ENCODE results near the gene PLEKHM1.
"Not testable (repeated sequence)": the region's sequence is repeated elsewhere in the genome, so short reads cannot be mapped to it uniquely, and the experiment has no call there.

PLEKHM1 gene

DNA sequence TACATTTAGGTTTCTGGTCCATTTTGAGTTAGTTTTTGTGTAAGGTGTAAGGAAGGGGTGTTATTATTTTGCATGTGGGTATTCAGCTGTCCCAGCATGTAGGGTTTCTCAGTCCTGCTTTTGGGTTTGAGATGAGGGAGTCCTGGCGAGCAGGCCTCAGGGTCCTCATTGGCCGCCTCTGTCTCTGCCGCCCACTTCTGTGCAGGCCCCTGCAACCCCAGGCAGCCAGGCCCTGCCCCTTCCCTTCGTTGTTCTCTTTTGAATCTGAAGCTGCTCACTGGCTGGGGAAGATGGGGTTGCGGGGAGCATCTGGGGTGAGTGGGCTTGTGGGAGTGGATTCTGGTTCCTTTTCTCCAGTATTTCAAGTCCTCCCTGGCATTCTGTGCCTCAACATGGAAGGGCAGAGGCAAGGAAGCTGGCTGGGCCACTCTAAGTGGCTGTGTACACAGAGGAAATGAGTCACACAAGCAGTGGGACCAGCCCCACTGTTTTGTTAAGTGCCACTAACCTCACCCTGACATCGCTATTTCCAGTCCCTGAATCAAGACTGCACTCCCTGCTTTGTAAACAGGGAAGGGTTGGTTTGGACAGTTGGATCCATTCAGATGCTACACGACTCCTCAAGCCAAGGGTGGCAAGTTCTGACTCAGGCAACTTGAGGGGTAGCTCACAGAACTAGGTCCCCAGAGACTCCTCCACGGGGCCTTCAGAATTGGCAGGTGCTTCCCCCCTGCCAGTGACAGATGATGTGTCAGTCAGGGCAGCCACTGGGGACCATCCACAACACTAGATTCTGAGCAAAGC, 28.8 kb downstream of the PLEKHM1 start:
- H3K27ac ChIP-seq = not testable (repeated sequence)

DNA sequence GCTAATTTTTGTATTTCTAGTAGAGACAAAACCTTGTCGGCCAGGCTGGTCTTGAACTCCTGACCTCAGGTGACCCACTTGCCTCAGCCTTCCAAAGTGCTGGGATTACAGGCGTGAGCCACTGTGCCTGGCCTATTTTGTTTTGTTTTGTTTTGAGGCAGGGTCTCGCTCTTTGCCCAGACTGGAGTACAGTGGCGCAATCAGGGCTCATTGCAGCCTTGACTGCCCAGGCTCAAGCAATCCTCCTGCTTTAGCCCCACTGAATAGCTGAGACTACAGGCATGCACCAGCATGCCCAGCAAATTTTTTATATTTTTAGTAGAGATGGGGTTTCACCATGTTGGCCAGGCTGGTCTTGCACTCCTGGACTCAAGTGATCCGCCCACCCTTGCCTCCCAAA, 30.1 kb downstream of the PLEKHM1 start:
- H3K27ac ChIP-seq = not testable (repeated sequence)

DNA sequence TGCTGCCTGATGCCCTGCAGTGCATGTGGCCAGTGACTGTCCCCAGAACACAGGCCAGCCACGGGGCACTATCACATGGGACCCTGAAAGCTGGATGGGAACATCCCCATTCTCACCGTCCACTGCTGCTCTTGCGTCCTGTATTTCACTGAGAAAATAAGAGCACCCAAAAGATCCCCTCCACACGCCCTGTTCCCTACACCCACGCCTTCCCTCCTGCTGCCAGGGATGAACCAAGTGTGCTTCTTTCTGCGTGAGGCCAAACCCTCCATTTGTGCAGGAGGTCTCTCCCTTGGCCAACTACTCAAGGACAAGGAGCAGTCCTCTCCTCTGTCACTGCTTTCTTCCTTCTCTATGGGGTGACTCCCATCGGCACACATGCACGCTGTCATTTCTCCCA, 36.2 kb downstream of the PLEKHM1 start:
- H3K27ac ChIP-seq = not testable (repeated sequence)

DNA sequence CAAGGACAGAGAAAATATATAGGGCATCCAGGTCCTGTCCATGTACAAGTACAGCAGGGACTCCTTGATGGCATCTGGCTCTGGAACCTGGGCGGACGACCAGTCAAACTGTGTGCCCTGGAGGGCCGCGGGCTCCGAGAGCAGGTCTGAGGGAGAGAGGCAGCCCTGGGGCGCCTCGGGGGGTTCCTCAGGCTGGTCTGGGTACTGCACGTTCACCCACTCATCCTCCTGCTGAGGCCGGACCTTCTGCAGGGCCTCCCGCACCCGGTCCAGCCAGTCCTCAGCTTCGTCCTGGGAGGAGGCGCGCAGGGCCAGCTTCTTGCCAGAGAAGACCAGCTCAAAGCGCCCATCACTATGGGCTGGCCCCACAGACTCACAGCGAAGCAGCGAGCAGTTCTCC, 36.8 kb downstream of the PLEKHM1 start:
- H3K27ac ChIP-seq = not testable (repeated sequence)

DNA sequence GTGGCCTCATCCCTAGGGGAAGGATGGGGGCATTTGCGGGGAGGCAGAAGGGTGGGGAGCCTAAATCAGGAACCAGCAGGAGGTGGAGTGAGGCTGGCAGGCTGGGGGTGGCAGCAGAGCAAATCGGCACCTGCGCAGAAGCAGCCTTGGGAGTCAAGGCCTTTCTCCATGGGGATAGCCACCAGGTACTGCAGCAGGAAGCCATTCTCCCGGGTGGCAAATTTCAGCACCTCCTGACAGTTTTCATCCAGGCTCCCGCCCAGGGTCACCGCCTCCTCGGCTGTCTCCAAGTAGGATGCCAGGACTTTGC, 37.3 kb downstream of the PLEKHM1 start:
- not testable (repeated sequence) for H3K27ac ChIP-seq

DNA sequence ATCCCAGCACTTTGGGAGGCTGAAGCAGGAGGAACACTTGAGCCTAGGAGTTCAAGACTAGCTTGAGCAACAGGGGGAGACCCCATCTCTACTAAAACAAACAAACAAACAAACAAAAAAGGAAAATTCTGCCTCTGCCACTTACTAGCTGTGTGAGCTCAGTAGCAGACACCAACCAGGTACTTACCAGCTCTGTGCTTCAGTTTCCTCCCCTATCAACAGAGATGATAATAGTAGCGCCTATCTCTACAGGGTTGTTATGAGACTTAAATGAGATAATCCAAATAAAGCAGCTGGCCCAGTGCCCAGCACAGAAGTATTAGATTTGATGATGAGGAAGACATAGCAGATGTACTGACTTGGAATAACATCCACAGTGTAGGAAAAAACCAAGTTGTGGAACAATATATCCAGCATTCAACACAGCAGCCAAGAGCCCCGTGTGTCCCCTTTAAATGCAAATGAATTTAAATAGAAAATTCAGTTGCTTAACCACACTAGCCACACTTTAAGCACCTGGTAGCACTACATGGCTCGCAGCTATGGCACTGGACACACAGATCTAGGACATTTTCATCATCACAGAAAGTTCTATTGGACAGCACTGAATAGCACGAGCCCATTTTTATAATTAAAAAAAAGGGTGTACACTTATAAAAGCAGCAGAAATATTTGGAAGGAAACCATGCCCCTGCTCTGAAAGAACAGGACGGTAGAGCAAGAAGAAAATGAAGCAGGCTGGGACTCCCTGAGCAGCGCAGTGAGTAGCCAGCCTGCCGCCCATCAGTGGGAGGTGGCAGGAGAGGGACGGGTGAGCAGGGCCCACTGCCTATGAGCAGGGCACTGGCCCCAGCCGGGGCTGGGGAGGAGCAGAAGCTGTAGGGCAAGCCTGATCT, 37.9 kb downstream of the PLEKHM1 start:
- H3K27ac ChIP-seq = not testable (repeated sequence)

DNA sequence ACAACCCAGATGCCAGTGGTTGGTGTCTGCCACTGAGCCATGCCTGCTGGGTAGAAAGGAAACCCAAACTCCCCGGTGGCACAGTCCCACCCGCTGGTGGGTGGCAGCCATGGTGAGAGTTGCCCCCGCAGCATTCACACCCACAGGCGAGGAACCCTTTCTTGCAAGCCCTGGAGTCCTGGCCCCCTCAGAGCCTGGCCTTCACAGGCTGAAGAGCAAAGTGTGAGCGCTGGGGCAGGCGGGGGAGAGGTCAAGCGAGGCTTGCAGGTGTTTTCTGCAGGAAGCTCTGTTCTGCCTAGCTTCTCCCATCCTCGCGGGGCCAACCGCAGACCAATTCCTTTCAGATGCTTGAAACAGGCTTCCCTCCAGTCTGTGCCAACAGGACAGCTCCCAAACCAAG, 38.9 kb downstream of the PLEKHM1 start:
- H3K27ac ChIP-seq = not testable (repeated sequence)

DNA sequence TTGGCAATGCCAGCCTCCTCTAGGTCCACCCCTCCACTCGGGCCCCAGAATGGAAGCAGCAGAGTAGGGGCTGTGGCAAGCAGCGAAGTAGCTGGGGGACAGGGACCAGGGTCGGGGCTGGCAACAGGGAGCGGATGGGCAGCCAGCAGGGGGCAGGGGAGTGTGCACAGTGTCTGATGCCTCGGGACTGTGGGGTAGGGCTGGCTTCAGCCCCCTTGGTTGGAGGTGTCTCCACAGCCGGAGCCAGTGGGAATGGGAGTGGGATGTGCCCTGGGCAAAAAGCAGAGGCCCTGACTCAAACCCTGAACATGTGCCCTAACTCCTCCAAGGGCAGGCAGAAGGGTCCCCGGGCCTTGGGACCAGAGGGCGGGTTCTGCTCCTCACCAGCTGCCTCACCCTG, 39.4 kb downstream of the PLEKHM1 start:
- H3K27ac ChIP-seq = no peak overlapping the region
- TF ChIP-seq, protein P1, sequence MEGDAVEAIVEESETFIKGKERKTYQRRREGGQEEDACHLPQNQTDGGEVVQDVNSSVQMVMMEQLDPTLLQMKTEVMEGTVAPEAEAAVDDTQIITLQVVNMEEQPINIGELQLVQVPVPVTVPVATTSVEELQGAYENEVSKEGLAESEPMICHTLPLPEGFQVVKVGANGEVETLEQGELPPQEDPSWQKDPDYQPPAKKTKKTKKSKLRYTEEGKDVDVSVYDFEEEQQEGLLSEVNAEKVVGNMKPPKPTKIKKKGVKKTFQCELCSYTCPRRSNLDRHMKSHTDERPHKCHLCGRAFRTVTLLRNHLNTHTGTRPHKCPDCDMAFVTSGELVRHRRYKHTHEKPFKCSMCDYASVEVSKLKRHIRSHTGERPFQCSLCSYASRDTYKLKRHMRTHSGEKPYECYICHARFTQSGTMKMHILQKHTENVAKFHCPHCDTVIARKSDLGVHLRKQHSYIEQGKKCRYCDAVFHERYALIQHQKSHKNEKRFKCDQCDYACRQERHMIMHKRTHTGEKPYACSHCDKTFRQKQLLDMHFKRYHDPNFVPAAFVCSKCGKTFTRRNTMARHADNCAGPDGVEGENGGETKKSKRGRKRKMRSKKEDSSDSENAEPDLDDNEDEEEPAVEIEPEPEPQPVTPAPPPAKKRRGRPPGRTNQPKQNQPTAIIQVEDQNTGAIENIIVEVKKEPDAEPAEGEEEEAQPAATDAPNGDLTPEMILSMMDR (conservative IDR thresholded peaks at IDR 0.05) = no peak
- TF ChIP-seq ZFX (IDR thresholded peaks at IDR 0.05) = no peak

DNA sequence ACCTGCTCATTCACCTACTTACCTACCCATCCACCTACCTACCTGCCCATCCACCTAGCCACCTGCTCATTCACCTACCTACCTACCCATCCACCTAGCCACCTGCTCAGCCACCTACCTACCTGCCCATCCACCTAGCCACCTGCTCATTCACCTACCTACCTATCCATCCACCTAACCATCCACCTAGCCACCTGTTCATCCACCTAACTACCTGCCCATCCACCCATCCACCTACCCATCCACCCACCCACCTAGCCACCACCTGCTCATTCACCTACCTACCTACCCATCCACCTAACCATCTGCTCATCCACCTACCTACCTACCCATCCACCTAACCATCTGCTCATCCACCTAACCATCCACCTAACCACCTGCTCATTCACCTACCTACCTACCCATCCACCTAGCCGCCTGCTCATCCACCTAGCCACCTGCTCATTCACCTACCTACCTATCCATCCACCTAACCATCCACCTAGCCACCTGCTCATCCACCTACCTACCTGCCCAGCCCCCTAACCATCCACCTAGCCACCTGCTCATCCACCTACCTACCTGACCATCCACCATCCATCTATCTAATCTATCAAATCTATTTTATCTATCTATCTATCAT, 40.7 kb downstream of the PLEKHM1 start:
- H3K27ac ChIP-seq = not testable (repeated sequence)

DNA sequence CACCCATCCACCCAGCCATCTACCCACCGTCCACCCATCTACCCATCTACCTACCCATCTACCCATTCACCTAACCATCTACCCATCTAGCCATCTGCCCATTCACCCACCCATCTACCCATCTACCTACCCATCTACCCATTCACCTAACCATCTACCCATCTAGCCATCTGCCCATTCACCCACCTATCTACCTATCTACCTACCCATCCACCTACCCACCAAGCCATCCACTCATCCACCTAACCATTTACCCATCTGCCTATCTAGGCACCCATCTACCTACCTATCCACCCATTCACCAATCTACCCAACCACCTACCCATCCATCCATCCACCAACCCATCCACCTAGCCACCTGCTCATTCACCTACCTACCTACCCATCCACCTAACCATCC, 41.3 kb downstream of the PLEKHM1 start:
- not testable (repeated sequence) for H3K27ac ChIP-seq

DNA sequence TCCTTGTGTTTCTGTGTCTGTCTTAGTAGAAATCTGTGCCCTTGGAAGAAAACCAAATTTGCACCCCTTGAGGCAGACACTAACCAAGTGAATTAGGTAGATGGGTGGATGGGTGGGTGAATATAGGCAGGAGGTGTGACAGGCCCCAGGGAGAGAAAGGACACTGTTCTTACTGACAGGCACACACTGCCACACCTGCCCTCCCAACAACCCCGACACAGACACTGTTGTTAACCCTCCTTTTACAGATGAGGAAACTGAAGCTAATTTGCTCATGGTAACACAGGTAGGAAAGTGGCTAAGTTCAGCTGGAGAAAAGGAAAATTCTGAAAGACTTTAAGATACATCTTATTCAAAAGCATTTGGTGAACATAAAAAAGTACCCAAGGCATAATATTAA, 42.0 kb downstream of the PLEKHM1 start:
- H3K27ac ChIP-seq = not testable (repeated sequence)

DNA sequence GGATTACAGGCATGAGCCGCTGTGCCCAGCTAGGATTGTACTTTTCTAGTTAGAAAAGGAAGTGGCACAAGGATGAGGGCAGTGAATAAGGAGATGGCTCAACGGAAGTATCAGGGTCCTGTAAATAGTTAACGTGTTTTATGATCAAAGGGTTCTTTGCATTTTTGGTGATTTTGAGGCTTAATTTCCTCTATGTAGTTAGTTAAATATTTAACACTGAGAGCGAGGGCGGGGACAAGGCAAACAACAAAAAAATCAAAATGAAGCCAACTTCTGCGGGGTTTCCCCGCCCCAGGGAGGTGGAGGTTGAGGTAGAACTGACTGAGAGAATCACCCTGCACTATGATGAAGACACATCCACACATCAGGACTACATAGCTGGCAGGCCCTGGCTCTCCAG, 42.5 kb downstream of the PLEKHM1 start:
- not testable (repeated sequence) for H3K27ac ChIP-seq

DNA sequence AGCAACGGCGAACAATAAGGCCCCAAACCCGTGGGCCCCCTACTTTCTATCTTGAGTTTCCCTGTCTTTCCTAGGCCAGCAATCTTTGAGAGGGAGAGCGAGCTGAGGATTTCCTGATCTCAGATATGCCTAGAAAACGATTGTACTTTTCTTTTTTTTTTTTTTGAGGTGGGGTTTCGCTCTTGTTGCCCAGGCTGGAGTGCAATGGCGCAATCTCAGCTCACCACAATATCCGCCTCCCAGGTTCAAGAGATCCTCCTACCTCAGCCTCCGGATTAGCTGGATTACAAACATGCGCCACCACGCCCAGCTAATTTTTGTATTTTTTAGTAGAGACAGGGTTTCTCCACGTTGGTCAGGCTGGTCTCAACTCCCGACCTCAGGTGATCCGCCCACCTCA, 42.9 kb downstream of the PLEKHM1 start:
- H3K27ac ChIP-seq = not testable (repeated sequence)

DNA sequence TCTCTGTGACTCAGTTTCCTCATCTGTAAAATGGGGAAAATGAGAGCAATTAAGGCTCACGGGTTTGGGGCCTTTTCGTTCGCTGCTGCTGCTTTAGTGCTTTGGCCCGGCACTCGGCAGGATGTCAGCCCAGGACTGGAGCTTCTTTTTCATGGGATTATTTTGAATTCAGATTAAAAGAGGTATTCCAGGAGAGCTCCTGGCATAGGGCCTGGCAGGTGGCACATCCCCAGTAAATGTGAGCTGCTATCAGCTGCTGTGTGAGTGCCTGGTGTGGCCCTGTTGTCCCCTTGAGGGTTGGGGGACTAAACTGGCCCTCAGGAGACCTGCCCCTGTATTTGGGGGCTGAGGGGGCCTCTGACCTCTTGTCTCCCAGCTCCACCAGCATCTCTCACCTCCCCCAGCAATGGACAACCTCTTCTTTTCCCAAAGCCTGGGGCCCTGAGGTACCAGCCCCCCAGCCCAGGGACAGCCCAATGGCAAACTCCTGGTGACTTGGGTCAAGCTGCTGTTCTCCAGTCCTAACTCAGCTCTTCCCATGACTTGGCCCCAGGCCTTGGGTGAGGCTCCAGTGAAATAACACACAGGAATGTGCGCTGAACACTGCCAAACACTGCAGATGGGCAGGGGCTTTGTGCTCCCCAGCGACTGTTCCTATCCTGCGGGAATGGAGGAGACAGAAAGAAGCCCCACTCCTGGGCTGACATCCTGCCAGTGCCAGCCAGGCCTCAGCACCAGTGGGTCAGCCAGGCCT, 43.5 kb downstream of the PLEKHM1 start:
- not testable (repeated sequence) for H3K27ac ChIP-seq

DNA sequence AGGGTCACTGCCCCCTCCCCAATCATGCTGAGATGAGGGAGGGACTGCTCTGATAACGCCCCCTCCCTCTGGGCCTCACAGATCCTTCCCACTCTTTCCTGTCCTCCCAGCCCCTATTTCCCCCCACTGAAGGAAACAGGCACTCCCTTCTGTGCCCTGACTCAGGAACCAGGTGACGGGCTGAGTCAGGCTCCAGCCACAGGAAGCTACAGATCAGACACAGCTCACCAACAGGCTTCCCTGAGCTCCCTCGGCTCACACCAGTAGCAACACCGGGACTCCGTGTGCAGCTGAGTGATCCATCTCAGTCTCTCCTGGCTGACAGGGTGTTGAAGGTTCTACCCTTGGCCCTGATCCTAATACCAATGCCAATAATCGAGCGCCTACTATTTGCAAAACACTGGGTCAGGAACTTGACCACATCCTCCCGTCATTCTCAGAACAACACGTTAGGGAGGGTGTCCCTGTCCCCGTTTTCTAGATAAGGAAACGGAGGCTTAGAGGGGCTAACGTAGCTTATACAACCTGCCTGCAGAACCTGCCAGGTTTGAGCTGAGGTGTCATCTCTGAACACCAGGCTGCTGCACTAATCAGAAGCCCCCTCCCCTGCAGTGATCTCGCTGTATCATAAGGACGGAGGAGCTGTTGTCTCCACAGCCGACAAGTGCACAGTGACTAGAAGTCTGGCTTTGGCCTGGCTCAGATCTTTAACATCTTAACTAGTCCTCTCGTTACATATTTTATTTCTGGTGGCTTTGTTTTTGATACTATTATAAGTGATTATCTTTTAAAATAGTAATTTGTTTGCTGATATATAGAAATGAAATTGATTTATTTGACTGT, 44.4 kb downstream of the PLEKHM1 start:
- not testable (repeated sequence) for H3K27ac ChIP-seq

DNA sequence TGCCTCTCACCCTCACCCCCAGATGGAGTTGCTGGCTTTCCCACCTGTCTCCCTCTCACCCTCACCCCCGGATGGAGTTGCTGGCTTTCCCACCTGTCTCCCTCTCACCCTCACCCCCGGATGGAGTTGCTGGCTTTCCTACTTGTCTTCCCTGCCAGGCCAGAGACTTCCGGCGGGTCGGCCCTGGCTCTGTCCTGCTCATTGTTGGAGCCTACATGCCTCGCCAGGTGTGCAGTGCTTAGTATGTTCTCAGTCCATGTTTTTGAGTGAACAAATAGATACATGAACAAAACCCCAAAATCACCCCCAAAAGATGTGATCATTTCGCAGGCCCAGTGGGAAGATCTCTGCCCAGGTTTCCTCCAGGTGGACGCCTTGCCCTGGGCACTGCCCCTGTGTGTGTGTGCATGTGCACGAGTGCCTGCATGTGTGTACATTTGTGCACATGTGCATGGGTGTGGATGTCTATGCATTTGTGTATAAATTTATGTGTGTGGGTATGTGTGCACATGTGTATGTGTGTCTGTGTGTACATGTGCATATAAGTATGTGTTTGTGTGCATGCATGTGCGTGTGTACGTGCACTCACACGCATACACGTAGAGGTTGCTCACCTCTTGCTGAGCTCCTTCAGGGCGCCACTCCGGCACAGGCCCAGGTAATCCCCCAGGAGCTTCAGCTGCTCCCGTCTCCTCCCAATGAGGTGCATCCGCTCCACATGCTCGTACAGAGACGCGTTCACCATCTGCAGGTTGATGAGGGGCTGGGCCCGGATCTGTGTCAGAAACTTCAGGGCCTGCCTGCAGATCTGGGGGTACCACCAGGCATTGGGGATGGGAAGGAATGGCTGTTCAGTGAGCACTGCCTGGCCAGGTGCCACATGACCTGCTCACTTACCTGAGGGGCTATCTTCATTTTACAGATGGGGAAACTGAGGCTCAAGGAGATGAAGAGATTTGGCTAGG, 45.4 kb downstream of the PLEKHM1 start:
- not testable (repeated sequence) for H3K27ac ChIP-seq

DNA sequence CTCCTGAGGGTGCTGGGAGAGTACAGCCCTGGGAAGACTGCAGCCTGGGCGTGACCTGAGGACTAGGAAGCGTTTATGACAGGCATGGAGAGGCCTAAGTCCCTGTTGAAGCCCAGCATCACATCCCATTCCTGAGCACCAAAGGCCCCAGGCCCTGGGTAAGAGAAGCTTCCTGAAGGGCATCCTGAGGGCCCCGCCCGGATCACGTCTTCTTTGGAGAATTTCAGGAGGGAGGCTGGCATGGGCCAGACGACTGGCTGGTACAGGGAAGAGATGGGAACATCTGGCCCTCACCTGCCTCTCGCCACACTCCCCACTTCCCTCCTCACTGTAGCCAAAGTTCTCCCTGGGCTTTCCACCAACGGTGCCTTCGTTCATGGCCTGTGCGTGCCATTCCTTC, 46.2 kb downstream of the PLEKHM1 start:
- not testable (repeated sequence) for H3K27ac ChIP-seq

All from C4-2B (cell line).